ENCODE results near the gene KRTAP4-5. TPM values are rescaled to one million over a fixed set of nuclear protein-coding genes. Genes with fewer than 3 reads are reported as not detected.
"Not testable (repeated sequence)": the region's sequence is repeated elsewhere in the genome, so short reads cannot be mapped to it uniquely, and the experiment has no call there.

KRTAP4-5 gene
- total RNA-seq, 3 donors from 2014 or later (not counting 1 experiment from before 2014, with no cell fraction given): not detected

GRCh38 chr17:41121742-41122141 is 27.9 kb downstream of the KRTAP4-5 start:
- H3K4me1 ChIP-seq (ENCODE audit: control insufficient read depth, insufficient read depth, low read length): peaks cover 18% of the 10 kb centered on the region
- ATAC-seq (no peak), DNase-seq (no peak)
- Mint-ChIP-seq H3K36me3 (no peaks in the 10 kb centered on the region), H3K27me3 (ENCODE audit: low read depth in 2 of 2) (peaks cover 26 to 56% of the 10 kb centered on the region in 2 donors), H3K4me1 (peaks cover 11 to 14% of the 10 kb centered on the region in 2 donors), H3K27ac (no peak overlapping the region), H3K9me3 (no peaks in the 10 kb centered on the region), H3K4me3 (no peak overlapping the region)
- H3K27ac ChIP-seq (ENCODE audit: low read length): no peak overlapping the region
- intact Hi-C loops (cut with micrococcal nuclease): no loop called here
- peaks cover 6% of the 10 kb centered on the region for H3K27me3 ChIP-seq (ENCODE audit: control insufficient read depth, insufficient read depth, low read length)
- no peaks in the 10 kb centered on the region for H3K36me3 ChIP-seq (ENCODE audit: control insufficient read depth, insufficient read depth, low read length)
- no peaks in the 10 kb centered on the region for H3K9me3 ChIP-seq (ENCODE audit: control insufficient read depth, insufficient read depth, low read length)
- no peak overlapping the region for H3K4me3 ChIP-seq (ENCODE audit: low read length)
- WGBS (ENCODE audit: insufficient coverage): 98% methylated on average over 2 of the region's 2 CpGs
- no peak for TF ChIP-seq CTCF (IDR thresholded peaks at IDR 0.05)

GRCh38 chr17:41119696-41120690 is 29.6 kb downstream of the KRTAP4-5 start:
- H3K36me3 Mint-ChIP-seq; H3K4me1 ChIP-seq (ENCODE audit: control insufficient read depth, insufficient read depth, low read length); H3K9me3 ChIP-seq (ENCODE audit: control insufficient read depth, insufficient read depth, low read length); H3K4me3 ChIP-seq (ENCODE audit: low read length); H3K9me3 Mint-ChIP-seq; H3K4me3 Mint-ChIP-seq; H3K36me3 ChIP-seq (ENCODE audit: control insufficient read depth, insufficient read depth, low read length); H3K27me3 ChIP-seq (ENCODE audit: control insufficient read depth, insufficient read depth, low read length); H3K27ac Mint-ChIP-seq: not testable (repeated sequence)
- DNase-seq: peak in 1 of 2 donors; percentile 36
- H3K27me3 Mint-ChIP-seq (ENCODE audit: low read depth in 2 of 2): peaks cover 23 to 66% of the 10 kb centered on the region in 2 donors
- WGBS (ENCODE audit: insufficient coverage): 31% methylated on average over 6 of the region's 11 CpGs
- ATAC-seq: peak in 1 of 3 donors; percentile 33
- peak overlapping the region; percentile 74 for H3K27ac ChIP-seq (ENCODE audit: low read length)
- intact Hi-C loops (cut with micrococcal nuclease): loop anchor here (1.0 kb wide), 1 partner anchor 22 kb away; the partner anchor contains the start of gene KRTAP4-8
- H3K4me1 Mint-ChIP-seq: peaks cover 11 to 14% of the 10 kb centered on the region in 2 donors

- Mint-ChIP-seq H3K4me3 (no peak overlapping the region), H3K36me3 (no peaks in the 10 kb centered on the region), H3K9me3 (no peaks in the 10 kb centered on the region), H3K27me3 (ENCODE audit: low read depth in 2 of 2) (peaks cover 23 to 63% of the 10 kb centered on the region in 2 donors), H3K4me1 (peaks cover 11 to 14% of the 10 kb centered on the region in 2 donors), H3K27ac (no peak overlapping the region)
- intact Hi-C loops (cut with micrococcal nuclease): no loop called here
- ATAC-seq (no peak), DNase-seq (no peak)
- H3K27me3 ChIP-seq (ENCODE audit: control insufficient read depth, insufficient read depth, low read length): no peaks in the 10 kb centered on the region
- TF ChIP-seq CTCF (IDR thresholded peaks at IDR 0.05): no peak
- WGBS (ENCODE audit: insufficient coverage): 100% methylated on average over 2 of the region's 4 CpGs
- no peaks in the 10 kb centered on the region for H3K9me3 ChIP-seq (ENCODE audit: control insufficient read depth, insufficient read depth, low read length)
- H3K4me1 ChIP-seq (ENCODE audit: control insufficient read depth, insufficient read depth, low read length): peaks cover 7% of the 10 kb centered on the region
- no peak overlapping the region for H3K4me3 ChIP-seq (ENCODE audit: low read length)
- no peaks in the 10 kb centered on the region for H3K36me3 ChIP-seq (ENCODE audit: control insufficient read depth, insufficient read depth, low read length)
- H3K27ac ChIP-seq (ENCODE audit: low read length): no peak overlapping the region
Observed at GRCh38 chr17:41118721-41119120, 30.9 kb downstream of the KRTAP4-5 start.

GRCh38 chr17:41117846-41118386 is 31.7 kb downstream of the KRTAP4-5 start, which contains the start of gene KRTAP4-11:
KRTAP4-11 (minus strand) TSS chr17:41118373; CDS start chr17:41118315, 58 bp downstream.
- H3K27me3 ChIP-seq (ENCODE audit: control insufficient read depth, insufficient read depth, low read length); DNase-seq; H3K9me3 Mint-ChIP-seq; H3K9me3 ChIP-seq (ENCODE audit: control insufficient read depth, insufficient read depth, low read length); H3K4me1 ChIP-seq (ENCODE audit: control insufficient read depth, insufficient read depth, low read length); H3K27ac Mint-ChIP-seq; H3K36me3 Mint-ChIP-seq; H3K4me3 Mint-ChIP-seq; H3K36me3 ChIP-seq (ENCODE audit: control insufficient read depth, insufficient read depth, low read length); ATAC-seq; intact Hi-C loops (cut with micrococcal nuclease); H3K27ac ChIP-seq (ENCODE audit: low read length); H3K4me3 ChIP-seq (ENCODE audit: low read length): not testable (repeated sequence)
- H3K4me1 Mint-ChIP-seq: peaks cover 9 to 11% of the 10 kb centered on the region in 2 donors
- peaks cover 18 to 57% of the 10 kb centered on the region in 2 donors for H3K27me3 Mint-ChIP-seq (ENCODE audit: low read depth in 2 of 2)
- WGBS (ENCODE audit: insufficient coverage): 82% methylated on average over 10 of the region's 10 CpGs

Measured in natural killer cell (primary cell).